GM12878 (cell line): ENCODE results near the gene CLDN7. TPM values are rescaled to one million over a fixed set of nuclear protein-coding genes. Genes with fewer than 3 reads are reported as not detected.

Experiments
- ATAC-seq: fragments of 200-7000 bp; cut with Tn5 transposase; 3 replicates; pipeline ENCODE4 v1.9.1; 2020; ENCODE audit warnings: mild to moderate bottlenecking, moderate library complexity
- BruUV-seq: library from RNA; stranded (reverse); fragments of 400-500 nt; replicated peaks from 2 replicates; lab custom pipeline; 2021; lab: Mats Ljungman, UMichigan
- CTCF ChIA-PET: fragments of 300-600 bp; sonication (Branson Sonifier 250); formaldehyde crosslinking; extraction: SDS; loops from one replicate; lab custom pipeline; 2021; ENCODE audit warnings: inconsistent platforms; lab: Yijun Ruan, JAX
- POLR2A ChIA-PET: fragments of 350-600 bp; formaldehyde crosslinking; extraction: SDS; loops from one replicate; lab custom pipeline; 2021; ENCODE audit warnings: inconsistent platforms; lab: Charles Lee
- RAD21 ChIA-PET: fragments of 300-600 bp; sonication (Branson Sonifier 250); formaldehyde crosslinking; loops from one replicate; lab custom pipeline; 2023; ENCODE audit warnings: antibody characterized with exemption; ENCODE audit not compliant: unreplicated experiment; lab: Charles Lee
- SMC1A ChIA-PET: fragments of 300-600 bp; sonication (Branson Sonifier 250); formaldehyde crosslinking; loops from one replicate; lab custom pipeline; 2023; ENCODE audit not compliant: unreplicated experiment, uncharacterized antibody; lab: Charles Lee
- DNase-seq: peaks from one replicate; pipeline ENCODE4 v3.0.0-alpha.2; 2011; ENCODE audit warnings: low read depth, low spot score
- FAIRE-seq: peaks from 3 replicates; lab custom pipeline; 2011; peaks lifted over from hg19 to GRCh38; lab: Jason Lieb, UNC
- H2AFZ ChIP-seq: 2 replicates; pipeline ENCODE4 v1.6.0; 2011; ENCODE audit warnings: low read depth, low read length, control low read depth; ENCODE audit not compliant: control insufficient read depth
- H3K27ac ChIP-seq: 2 replicates; pipeline ENCODE4 v1.5.1; 2011; ENCODE audit warnings: control low read depth; ENCODE audit not compliant: control insufficient read depth, insufficient read depth
- H3K27me3 ChIP-seq, 2 experiments: replicated peaks in 1 of 2; 2 replicates each; pipeline versions ENCODE4 v1.6.0 to v1.6.1; 2011; ENCODE audit warnings: low read length in 1 of 2; ENCODE audit not compliant: control insufficient read depth in 2 of 2, insufficient read depth in 2 of 2
- H3K36me3 ChIP-seq, 2 experiments: 2 replicates each; pipeline ENCODE4 v1.5.1; 2011; ENCODE audit warnings: low read length in 1 of 2; ENCODE audit not compliant: control insufficient read depth in 2 of 2, insufficient read depth in 2 of 2
- H3K4me1 ChIP-seq: 2 replicates; pipeline ENCODE4 v1.6.1; 2011; ENCODE audit warnings: mild to moderate bottlenecking, low read length, moderate library complexity, mixed read lengths; ENCODE audit not compliant: control insufficient read depth, insufficient read depth
- H3K4me2 ChIP-seq: 2 replicates; pipeline ENCODE4 v1.6.0; 2011; ENCODE audit warnings: control low read depth; ENCODE audit not compliant: control insufficient read depth, insufficient read depth
- H3K4me3 ChIP-seq: fragments of 200-600 bp; sonication (generic); 2 replicates; pipeline ENCODE4 v1.5.1; 2016
- H3K79me2 ChIP-seq: 2 replicates; pipeline ENCODE4 v1.6.0; 2011; ENCODE audit warnings: low read length; ENCODE audit not compliant: control insufficient read depth, insufficient read depth
- H3K9ac ChIP-seq: 2 replicates; pipeline ENCODE4 v1.8.0; 2011; ENCODE audit warnings: low read length, control low read depth, mixed read lengths; ENCODE audit not compliant: control insufficient read depth, insufficient read depth
- H3K9me3 ChIP-seq: replicated peaks from 3 replicates; pipeline ENCODE4 v1.5.1; 2011; ENCODE audit warnings: mild to moderate bottlenecking, low read length; ENCODE audit not compliant: control insufficient read depth, insufficient read depth
- H4K20me1 ChIP-seq: 2 replicates; pipeline ENCODE4 v1.6.0; 2011; ENCODE audit not compliant: control insufficient read depth, insufficient read depth
- BHLHE40 ChIP-seq, 2 experiments: fragments of 450-650 bp in 1 of 2; IDR thresholded peaks; 2 replicates each; pipeline ENCODE4 v1.6.1; 2011 to 2017; ENCODE audit warnings: low read depth in 2 of 2, borderline replicate concordance in 1 of 2, improper control_type of control experiment in 1 of 2, low read length in 1 of 2, mild to moderate bottlenecking in 1 of 2
- CHD1 ChIP-seq: IDR thresholded peaks from 2 replicates; pipeline ENCODE4 v1.6.1; 2012; ENCODE audit warnings: low read depth, low read length, improper control_type of control experiment
- EZH2 ChIP-seq: IDR thresholded peaks from 2 replicates; pipeline ENCODE4 v1.6.1; 2012; ENCODE audit warnings: low read depth, mild to moderate bottlenecking, control low read depth, inconsistent platforms, low read length, borderline replicate concordance; ENCODE audit not compliant: control insufficient read depth
- NR2C2 ChIP-seq: IDR thresholded peaks from 2 replicates; pipeline ENCODE4 v1.6.1; 2011; ENCODE audit warnings: borderline replicate concordance, low read depth; ENCODE audit not compliant: control insufficient read depth, insufficient read length
- NR2F1 ChIP-seq: fragments of 450-650 bp; conservative IDR thresholded peaks from 2 replicates; pipeline ENCODE4 v1.6.1; 2017; ENCODE audit warnings: mild to moderate bottlenecking
- RAD21 ChIP-seq: IDR thresholded peaks from 2 replicates; pipeline ENCODE4 v1.6.1; 2011; ENCODE audit warnings: mild to moderate bottlenecking, low read depth, low read length, moderate library complexity; ENCODE audit not compliant: insufficient read depth
- RFX5 ChIP-seq: IDR thresholded peaks from 2 replicates; pipeline ENCODE4 v1.6.1; 2011; ENCODE audit warnings: low read depth, low read length, improper control_type of control experiment
- SP1 ChIP-seq: IDR thresholded peaks from one replicate; pipeline ENCODE4 v1.6.1; 2011; ENCODE audit warnings: low read depth, low read length
- SRF ChIP-seq, 2 experiments: IDR thresholded peaks; 2 replicates each; pipeline ENCODE4 v1.6.1; 2011; ENCODE audit warnings: low read depth in 2 of 2, low read length in 2 of 2, mild to moderate bottlenecking in 1 of 2, moderate library complexity in 1 of 2
- STAT3 ChIP-seq: IDR thresholded peaks from 2 replicates; pipeline ENCODE4 v1.6.1; 2011; ENCODE audit warnings: low read depth, low read length, improper control_type of control experiment
- TCF12 ChIP-seq: IDR thresholded peaks from 2 replicates; pipeline ENCODE4 v1.6.1; 2011; ENCODE audit warnings: low read depth, mild to moderate bottlenecking, low read length
- WRNIP1 ChIP-seq: IDR thresholded peaks from 2 replicates; pipeline ENCODE4 v1.6.1; 2011; ENCODE audit warnings: low read depth, low read length, improper control_type of control experiment, borderline replicate concordance
- ZNF384 ChIP-seq: IDR thresholded peaks from 2 replicates; pipeline ENCODE4 v1.6.1; 2012; ENCODE audit warnings: low read depth, mild to moderate bottlenecking, low read length, improper control_type of control experiment, borderline replicate concordance
- WGBS: methylation state at CpG from one replicate; pipeline ENCODE4 v1.1.6; 2016; ENCODE audit warnings: low lambda C conversion rate; ENCODE audit not compliant: insufficient replicate concordance, insufficient coverage; ENCODE audit errors: missing lambda C conversion rate; 5-methylcytosine and 5-hydroxymethylcytosine counted together
- in situ Hi-C: fragments of 300-500 bp; cut with MboI; formaldehyde crosslinking; loops from 9 replicates; pipeline ENCODE4 v1.14.3; 2018; ENCODE audit warnings: mixed read lengths
- intact Hi-C: fragments of 100-400 bp; cut with micrococcal nuclease; formaldehyde crosslinking; loops from one replicate; pipeline ENCODE4 v1.14.2; 2022; ENCODE audit not compliant: unreplicated experiment
- polyA plus RNA-seq, 11 experiments: library from polyadenylated mRNA; depleted of rRNA in 4 of 11; unstranded in 6 of 11; stranded (reverse) in 5 of 11; fragments of >200 nt; fragmentation: Nextera tagmentation in 4 of 11; fragmentation: Illumina TruSeq in 1 of 11; extraction: Ambion mirVana in 4 of 11; extraction: Trizol in 1 of 11; gene quantifications; 1 replicate in 1 of 11; 2 replicates in 10 of 11; pipeline versions ENCODE4 v1.2.1 to v1.2.3, GENCODE V29; 2011 to 2016; ENCODE audit warnings: inconsistent platforms in 2 of 11, missing spikeins in 2 of 11, low read depth in 1 of 11
- total RNA-seq, 4 experiments: library from RNA; depleted of rRNA in 3 of 4; stranded (reverse); fragments of >200 nt in 3 of 4; fragmentation: Illumina TruSeq in 1 of 4; extraction: Trizol in 1 of 4; gene quantifications; 2 replicates each; pipeline versions ENCODE4 v1.2.1 to v1.2.3, GENCODE V29; 2013 to 2021
- TF ChIP-seq, protein P1 (sequence below): IDR thresholded peaks from 2 replicates; pipeline ENCODE4 v1.6.1; 2011; ENCODE audit warnings: low read depth, mild to moderate bottlenecking, low read length, moderate library complexity, borderline replicate concordance; ENCODE audit errors: extremely low read depth
- TF ChIP-seq, protein P2 (sequence below): fragments of 150-350 bp; IDR thresholded peaks from 2 replicates; pipeline ENCODE4 v1.6.1; 2014; ENCODE audit warnings: mild to moderate bottlenecking, low read depth, low read length
- TF ChIP-seq, protein P3 (sequence below): IDR thresholded peaks from 2 replicates; pipeline ENCODE4 v1.6.1; 2011; ENCODE audit warnings: borderline replicate concordance, low read depth, mild to moderate bottlenecking, moderate library complexity, low read length; ENCODE audit not compliant: insufficient read depth, poor library complexity, severe bottlenecking

The CLDN7 gene
- total and polyA plus RNA-seq, 10 of the 15 experiments (the other 5 are each of a cell fraction or from before 2014, with no cell fraction given): 0.19 to 1.3 (median 0.36) TPM; not detected in 5

DNA sequence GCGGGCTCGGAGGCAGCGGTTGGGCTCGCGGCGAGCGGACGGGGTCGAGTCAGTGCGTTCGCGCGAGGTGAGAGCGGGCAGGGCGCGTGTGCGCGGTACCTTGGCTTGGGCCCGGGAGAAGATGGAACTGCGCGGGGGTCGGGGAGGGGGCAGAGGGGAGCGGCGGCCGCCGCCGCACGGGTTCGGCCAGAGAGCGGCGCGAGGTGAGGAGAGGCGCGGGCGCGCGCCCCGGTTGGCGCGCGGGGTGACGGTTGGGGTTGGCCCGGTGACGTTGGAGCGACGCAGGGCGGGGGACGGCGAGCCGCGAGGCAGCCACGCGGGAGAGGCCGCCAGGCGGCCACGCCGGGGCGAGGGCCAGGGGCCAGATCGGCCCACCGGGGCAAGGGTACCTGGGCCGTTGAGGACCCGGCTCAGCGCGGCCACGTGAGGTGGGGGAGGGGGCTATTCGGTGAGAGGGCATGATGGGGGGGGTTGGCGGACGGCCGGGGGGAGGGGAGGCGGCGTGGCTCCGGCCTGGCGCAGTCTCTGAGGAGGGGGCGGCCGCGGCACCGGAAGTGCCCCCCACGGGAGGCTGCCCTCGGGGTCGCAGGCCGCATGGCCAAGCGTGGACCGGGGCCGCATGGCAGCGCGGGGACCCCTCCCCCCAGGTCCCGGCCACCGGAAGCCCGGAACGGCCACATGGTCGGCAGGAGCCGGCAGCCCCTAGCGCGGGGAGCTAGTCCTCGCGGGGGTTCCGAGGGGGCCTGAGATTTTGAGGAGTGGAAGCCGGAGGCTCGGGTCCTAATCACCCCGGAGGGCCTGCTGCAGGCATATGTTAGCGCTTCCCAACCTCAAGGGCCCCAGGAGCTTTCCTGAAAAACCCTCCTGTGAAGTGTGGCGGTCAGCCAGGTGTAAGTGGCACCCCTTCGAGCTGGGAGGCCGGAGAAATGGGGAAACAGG lies 45.7 kb upstream of the CLDN7 start (continued):
- TF ChIP-seq CHD1: no peak
- TF ChIP-seq EZH2: no peak
- TF ChIP-seq WRNIP1: no peak
- TF ChIP-seq NR2F1: 0 out of 2 replicates have a peak, but pooled peaks have one; percentile 37
- no peak for TF ChIP-seq SRF (IDR thresholded peaks at IDR 0.05; ENCODE audit: low read depth in 2 of 2, low read length in 2 of 2)
- TF ChIP-seq, protein P1, sequence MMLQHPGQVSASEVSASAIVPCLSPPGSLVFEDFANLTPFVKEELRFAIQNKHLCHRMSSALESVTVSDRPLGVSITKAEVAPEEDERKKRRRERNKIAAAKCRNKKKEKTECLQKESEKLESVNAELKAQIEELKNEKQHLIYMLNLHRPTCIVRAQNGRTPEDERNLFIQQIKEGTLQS: no peak
- TF ChIP-seq SP1: no peak
- TF ChIP-seq RFX5: no peak
- no peak for TF ChIP-seq STAT3

DNA sequence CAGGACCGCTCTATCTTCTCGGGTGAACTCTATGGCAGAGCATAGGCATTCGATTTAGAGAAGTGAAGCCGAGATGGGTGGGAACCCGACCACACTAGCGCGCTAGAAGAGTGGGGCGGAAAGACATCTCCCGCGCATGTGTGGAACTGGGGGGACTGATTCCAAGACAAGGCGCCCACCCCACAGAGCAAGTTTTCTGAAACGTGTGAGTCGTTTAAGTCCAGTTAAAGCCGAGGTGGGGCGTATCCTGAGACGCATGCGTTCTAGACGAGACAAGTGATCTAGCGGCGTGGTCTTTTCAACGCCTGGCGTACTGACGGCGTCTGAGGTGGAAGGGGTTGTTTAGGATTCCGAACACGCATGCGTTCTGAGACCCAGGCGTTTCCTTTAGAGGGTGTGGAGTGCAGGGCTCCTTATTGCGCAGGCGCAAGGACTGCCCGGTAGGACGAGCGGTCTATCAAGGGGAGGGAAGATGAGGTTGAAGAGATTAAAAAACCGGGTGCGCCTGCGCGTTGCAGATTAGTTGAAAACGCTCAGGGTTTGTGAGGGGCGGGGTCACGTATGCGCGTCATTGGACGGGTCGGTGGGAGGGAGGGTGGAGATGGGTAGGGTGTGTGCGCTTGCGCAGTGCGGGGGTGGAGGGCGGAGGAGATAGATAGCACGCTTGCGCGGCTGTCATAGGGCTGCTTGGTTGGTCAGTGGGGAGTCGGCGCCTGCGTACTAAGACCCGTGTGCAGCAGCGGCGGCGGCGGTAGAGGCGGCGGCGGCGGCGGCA lies 44.8 kb upstream of the CLDN7 start, which contains the start of gene EIF5A:
Gene EIF5A (plus strand): TSS at position 718 of the 775 bp plus-strand sequence. CDS start 2,008 bp downstream, outside the sequence.
- Histone ChIP-seq H3K36me3 (peaks cover 15 to 21% of the 10 kb centered on the region in 2 experiments), H3K27ac (peak within 1 kb of the TSS; percentile 99), H3K9me3 (no peaks in the 10 kb centered on the region), H2AFZ (peak within 1 kb of the TSS; percentile 84), H3K4me3 (peak within 1 kb of the TSS; percentile 99), H3K27me3 (no peaks in the 10 kb centered on the region), H3K79me2 (peaks cover 43% of the 10 kb centered on the region), H4K20me1 (peaks cover 21% of the 10 kb centered on the region), H3K4me1 (peaks cover 12% of the 10 kb centered on the region), H3K9ac (peak within 1 kb of the TSS; percentile 100), H3K4me2 (peak within 1 kb of the TSS; percentile 45)
- ChIA-PET CTCF (no interaction called here), SMC1A (no interaction called here), POLR2A (interaction anchor here (0.6 to 1.5 kb wide), 2 partner anchors 10 to 129 kb away, joined by 3 to 7 read pairs; partner anchors contain the start of gene TMEM102), RAD21 (no interaction called here)
- 1% methylated on average over 64 of the region's 64 CpGs for WGBS
- BruUV-seq: no TSS peak
- ATAC-seq (peak; percentile 82), DNase-seq (peak; percentile 100), FAIRE-seq (peak; percentile 98)
- intact Hi-C loops: loop anchor here (2.0 to 10.0 kb wide), 3 partner anchors 22 to 378 kb away; partner anchors contain the start of genes GABARAP, NEURL4, TP53 and WRAP53
- in situ Hi-C loops: no loop called here
- no peak for TF ChIP-seq ZNF384
- TF ChIP-seq BHLHE40 (IDR thresholded peaks at IDR 0.05; ENCODE audit: borderline replicate concordance in 1 of 2, low read depth in 2 of 2, low read length in 1 of 2): peak; percentile 43 to 58; a peak in 2 of 4 replicates
- TF ChIP-seq, protein P2, sequence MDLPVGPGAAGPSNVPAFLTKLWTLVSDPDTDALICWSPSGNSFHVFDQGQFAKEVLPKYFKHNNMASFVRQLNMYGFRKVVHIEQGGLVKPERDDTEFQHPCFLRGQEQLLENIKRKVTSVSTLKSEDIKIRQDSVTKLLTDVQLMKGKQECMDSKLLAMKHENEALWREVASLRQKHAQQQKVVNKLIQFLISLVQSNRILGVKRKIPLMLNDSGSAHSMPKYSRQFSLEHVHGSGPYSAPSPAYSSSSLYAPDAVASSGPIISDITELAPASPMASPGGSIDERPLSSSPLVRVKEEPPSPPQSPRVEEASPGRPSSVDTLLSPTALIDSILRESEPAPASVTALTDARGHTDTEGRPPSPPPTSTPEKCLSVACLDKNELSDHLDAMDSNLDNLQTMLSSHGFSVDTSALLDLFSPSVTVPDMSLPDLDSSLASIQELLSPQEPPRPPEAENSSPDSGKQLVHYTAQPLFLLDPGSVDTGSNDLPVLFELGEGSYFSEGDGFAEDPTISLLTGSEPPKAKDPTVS: no peak
- TF ChIP-seq RAD21: no peak
- no peak for TF ChIP-seq NR2C2
- peak in 1 of 2 experiments; percentile 88; a peak in 2 of 4 replicates for TF ChIP-seq SRF (IDR thresholded peaks at IDR 0.05; ENCODE audit: low read depth in 2 of 2, low read length in 2 of 2)
- TF ChIP-seq, protein P3, sequence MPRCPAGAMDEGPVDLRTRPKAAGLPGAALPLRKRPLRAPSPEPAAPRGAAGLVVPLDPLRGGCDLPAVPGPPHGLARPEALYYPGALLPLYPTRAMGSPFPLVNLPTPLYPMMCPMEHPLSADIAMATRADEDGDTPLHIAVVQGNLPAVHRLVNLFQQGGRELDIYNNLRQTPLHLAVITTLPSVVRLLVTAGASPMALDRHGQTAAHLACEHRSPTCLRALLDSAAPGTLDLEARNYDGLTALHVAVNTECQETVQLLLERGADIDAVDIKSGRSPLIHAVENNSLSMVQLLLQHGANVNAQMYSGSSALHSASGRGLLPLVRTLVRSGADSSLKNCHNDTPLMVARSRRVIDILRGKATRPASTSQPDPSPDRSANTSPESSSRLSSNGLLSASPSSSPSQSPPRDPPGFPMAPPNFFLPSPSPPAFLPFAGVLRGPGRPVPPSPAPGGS: no peak
- TF ChIP-seq TCF12: no peak
